Measurements from ENCODE around the gene SP110.

Gene SP110

DNA sequence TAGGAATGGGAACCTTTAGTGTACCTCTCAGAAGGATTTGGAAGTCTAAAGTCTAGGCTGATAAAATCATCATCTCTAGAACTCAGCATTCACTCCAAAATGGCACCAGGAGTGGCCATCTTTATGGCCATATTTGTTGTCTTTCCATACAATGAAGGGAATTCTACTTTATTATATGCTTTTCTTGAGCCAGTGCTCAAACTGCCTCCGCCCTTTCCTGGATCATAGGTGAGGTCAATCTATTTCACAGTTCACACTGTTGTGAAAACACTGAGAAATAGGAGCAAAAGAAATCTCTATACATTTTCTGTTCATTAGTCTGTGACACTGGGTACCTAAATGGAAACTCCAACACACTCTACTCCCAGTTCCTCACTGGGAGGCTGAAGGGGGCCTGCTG, 55.6 kb downstream of the SP110 start:
- no peak for DNase-seq

- no peak for DNase-seq
Measured at GRCh38 chr2:230162981-230163380, 56.8 kb downstream of the SP110 start.

- DNase-seq: peak; percentile 5
Measured at GRCh38 chr2:230161184-230161583, 58.6 kb downstream of the SP110 start.

DNA sequence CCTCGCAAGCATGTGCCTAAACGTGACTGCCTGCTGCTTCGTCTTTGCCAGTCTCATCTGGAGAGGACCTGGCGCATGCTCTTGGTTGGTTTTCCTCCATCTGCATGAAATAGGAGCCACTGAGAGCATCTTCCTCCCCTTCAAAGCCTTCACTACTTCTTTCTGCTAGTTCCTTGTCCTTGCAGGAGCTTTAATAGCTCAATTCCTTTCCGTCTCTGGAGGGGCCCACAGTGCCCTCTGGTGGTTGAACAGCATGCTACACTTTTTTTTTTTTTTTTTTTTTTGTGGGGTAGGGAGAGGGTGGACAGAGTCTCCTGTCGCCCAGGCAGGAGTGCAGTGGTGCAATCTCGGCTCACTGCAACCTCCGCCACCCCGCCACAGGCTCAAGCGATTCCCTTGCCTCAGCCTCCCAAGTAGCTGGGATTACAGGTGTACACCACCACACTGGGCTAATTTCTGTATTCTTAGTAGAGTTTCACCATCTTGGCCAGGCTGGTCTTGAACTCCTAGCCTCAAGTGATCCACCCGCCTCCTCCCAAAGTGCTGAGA, 59.6 kb downstream of the SP110 start:
- DNase-seq: no peak

DNA sequence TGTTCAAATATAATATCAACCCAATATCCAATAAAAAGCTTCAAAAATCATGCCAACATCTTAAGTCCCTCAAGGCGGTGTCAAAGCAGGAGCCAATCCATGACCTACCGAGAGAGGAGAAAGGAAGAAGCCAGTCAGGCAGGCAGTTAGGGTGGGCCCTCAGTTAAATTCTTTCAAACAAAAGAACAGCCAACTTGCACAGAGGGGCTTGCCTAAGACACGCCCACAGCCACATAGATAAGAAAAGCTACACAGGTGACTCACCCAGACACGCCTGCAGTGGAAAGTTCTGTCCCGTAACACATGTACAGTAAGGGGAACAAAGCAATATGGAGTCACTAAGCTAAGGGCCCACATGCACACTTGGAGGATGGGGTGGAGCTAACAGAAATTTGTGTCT, 61.3 kb downstream of the SP110 start:
- DNase-seq: no peak

- no peak for DNase-seq
Measured at GRCh38 chr2:230156782-230157699, 62.7 kb downstream of the SP110 start.

- DNase-seq: no peak
Measured at GRCh38 chr2:230155359-230155758, 64.4 kb downstream of the SP110 start.

- DNase-seq: no peak
Measured at GRCh38 chr2:230153390-230153976, 66.3 kb downstream of the SP110 start.

DNA sequence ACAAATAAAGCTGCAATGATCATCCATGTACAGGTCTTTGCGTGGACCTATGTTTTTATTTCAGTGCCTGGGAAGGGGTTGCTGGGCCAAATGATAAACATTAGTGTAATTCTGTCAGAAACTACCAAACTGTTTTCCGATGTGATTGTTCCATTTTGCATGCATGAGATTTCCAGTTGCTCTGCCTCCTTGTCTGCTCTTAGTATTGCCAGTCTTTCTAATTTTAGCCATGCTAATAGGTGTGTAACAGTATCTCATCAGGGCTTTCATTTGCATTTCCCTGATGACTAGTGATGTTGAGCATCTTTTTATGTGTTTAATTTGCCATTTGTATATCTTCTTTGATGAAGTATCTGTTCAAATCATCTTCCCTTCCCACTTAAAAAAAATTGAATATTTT, 67.5 kb downstream of the SP110 start:
- DNase-seq: no peak

- DNase-seq: no peak
Measured at GRCh38 chr2:230144355-230144754, 75.4 kb downstream of the SP110 start.

- no peak for DNase-seq
Measured at GRCh38 chr2:230140667-230141066, 79.1 kb downstream of the SP110 start.

DNA sequence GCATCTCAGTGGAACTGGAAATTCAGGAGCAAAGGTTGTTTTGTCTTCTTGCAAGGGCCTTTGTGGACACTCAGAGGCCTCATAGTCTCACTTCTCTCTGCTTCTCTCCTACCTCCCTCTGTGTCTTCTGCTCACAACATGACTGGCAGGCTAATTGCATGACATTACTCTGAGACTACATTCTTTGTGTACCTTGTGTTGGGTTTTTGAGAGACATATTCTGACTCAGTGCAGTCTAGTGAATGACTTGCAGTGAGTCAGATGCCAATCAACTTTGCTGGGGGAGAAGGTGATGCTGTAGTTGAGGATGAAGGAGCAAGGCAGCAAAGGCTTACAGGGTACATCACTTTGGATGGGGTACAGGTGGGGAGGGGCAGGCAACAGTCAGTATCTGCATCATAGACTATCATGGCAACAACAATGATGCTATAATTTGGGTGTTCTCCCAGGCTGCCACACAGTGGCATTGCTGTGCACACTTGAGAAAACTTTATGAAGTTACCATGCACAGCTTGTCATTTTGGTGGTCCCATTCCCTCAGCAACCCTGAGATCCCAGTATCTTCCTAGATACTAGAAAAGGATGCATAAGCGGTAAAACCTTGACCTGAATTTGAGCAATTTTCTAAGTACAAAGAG, 81.8 kb downstream of the SP110 start:
- no peak for DNase-seq

DNA sequence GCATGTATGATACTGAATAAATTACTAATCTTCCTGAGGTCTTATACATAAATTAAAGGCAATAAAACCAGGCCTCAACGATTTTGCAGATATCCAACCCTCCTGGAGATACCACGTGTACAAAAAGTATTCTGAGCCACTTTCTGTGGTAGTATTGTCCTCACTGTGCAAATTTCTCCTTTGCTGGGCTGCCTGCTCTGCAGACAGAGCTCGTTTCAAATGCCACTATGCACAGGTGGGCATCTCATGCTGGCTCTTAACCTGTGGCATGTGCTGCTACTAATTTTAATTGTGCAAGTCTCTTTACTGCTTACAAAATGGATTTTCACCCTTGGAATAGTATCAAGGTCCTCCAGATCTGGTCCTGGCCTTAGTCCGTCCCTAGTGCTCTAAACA, 84.7 kb downstream of the SP110 start:
- no peak for DNase-seq

DNA sequence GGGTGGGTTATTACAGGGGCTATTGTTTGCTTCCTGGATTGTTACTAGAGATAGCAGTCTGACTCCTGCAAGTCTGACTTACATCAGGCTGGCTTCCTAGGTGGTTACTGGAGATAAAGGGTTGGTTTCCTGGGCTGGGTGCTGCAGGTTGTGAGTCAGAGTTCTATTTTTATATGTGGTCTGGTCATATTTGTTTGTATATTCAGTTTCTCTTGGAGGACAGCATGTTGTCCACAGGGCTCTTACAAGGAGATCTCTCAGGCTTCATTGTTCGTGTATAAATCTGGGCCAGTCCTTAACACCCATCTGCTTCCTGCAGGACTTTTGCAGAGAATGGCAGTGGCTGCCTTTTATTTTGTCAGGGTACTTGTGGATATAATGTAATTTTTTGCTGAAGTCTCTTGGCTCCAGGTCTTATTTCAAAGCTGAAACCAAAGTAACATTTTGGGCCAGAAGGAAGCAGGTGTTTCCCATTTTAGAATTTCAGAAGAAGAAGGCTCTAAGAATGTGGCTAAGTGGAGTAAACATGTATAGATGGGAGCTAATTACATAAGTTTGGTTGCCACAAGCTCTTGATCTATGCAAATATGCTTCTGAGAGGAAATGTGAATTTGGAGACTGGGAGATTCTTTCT, 85.2 kb downstream of the SP110 start:
- no peak for DNase-seq

- no peak for DNase-seq
Measured at GRCh38 chr2:230131366-230131765, 88.4 kb downstream of the SP110 start.

GRCh38 chr2:230130668-230131364, 89.0 kb downstream of the SP110 start:
- DNase-seq: no peak

- no peak for DNase-seq
Measured at GRCh38 chr2:230129343-230129742, 90.4 kb downstream of the SP110 start.

- no peak for DNase-seq
Measured at GRCh38 chr2:230128623-230129342, 91.0 kb downstream of the SP110 start.

GRCh38 chr2:230127195-230127594, 92.6 kb downstream of the SP110 start:
- no peak for DNase-seq

DNA sequence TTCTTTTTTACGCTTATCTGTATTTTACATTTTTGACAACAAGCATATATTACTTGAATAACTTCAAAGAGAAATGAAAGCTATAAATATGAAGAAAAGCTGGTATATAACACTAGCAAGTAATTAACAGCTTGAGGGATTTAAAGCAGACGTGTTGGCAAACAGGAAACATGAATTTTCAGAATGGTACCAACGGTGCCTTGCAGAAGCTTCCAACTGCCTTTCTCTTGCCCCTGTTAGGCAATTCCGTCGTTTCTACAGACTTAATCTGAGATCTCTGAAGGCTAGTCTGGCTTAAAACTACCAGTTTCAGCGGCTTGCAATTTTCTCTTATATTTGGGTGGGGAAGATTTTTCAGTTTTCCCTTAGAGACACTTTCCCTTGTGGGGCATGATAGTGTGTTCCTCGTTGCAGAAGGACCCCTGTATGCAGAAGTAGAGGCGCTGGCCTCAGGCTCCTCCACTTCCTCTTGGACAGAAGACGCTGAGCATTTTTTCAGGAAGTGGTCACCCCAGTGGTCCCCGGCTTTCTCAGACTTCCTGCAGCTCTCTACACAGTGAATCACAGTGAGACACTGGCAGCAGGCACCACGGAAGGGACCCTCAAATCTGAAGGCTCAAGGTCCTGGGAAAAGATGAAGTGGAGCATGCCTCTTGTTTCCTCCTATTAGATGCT, 94.9 kb downstream of the SP110 start:
- no peak for DNase-seq

DNA sequence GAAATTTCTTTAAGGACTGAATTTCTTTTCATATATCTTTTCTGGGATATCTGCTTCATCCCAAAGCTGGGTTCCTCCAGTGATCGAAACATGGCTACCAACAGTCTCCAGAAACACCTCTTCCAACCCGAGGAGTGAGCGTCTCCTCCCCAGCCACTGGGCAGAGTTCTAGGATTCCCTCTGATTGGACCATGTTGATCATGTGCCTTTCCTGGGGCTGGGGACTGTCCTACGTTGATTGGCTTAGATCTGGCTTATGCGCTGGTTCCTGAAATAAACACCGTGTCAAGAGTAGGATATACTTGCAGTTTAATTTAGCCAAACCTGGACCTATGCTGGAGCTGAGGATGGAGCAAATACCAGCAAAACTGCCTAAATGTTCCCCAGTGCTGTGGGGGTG, 95.5 kb downstream of the SP110 start:
- no peak for DNase-seq
